Fibroblast of villous mesenchyme (primary cell): ENCODE data around the gene LHX3. TPM values are rescaled to one million over a fixed set of nuclear protein-coding genes. Genes with fewer than 3 reads are reported as not detected.

Source experiments
- DNase-seq: peaks from one replicate; pipeline ENCODE4 v3.0.0-alpha.2; 2010; ENCODE audit warnings: low read depth
- H3K4me3 ChIP-seq: 2 replicates; pipeline ENCODE4 v1.5.1; 2011; ENCODE audit warnings: low read depth, mild to moderate bottlenecking, low read length
- CTCF ChIP-seq: IDR thresholded peaks from 2 replicates; pipeline ENCODE4 v1.5.1; 2012; ENCODE audit warnings: low read depth, mild to moderate bottlenecking, low read length; ENCODE audit not compliant: insufficient read depth
- total RNA-seq: library from RNA; depleted of rRNA; stranded (reverse); fragments of >200 nt; gene quantifications from 2 replicates; pipeline ENCODE4 v1.2.3, GENCODE V29; 2012

LHX3 gene
- total RNA-seq, 1 donor, result not detected

- no peak for DNase-seq
- TF ChIP-seq CTCF, result no peak
- no peak overlapping the region for H3K4me3 ChIP-seq
These were observed 13.0 kb downstream of the LHX3 start for GRCh38 chr9:136191960-136192286.

- TF ChIP-seq CTCF, result no peak
- H3K4me3 ChIP-seq, result no peak overlapping the region
- no peak for DNase-seq
These were observed 13.6 kb downstream of the LHX3 start for GRCh38 chr9:136191099-136191959.

GRCh38 chr9:136190656-136191055, 14.3 kb downstream of the LHX3 start:
- no peak overlapping the region for H3K4me3 ChIP-seq
- no peak for DNase-seq
- TF ChIP-seq CTCF, result no peak

GRCh38 chr9:136190237-136190601, 14.7 kb downstream of the LHX3 start:
- no peak for TF ChIP-seq CTCF
- H3K4me3 ChIP-seq, result no peak overlapping the region
- no peak for DNase-seq

- TF ChIP-seq CTCF, result no peak
These were observed 15.3 kb downstream of the LHX3 start for GRCh38 chr9:136189394-136190236.

GRCh38 chr9:136187683-136188586, 17.0 kb downstream of the LHX3 start:
- no peak for TF ChIP-seq CTCF
- no peak for DNase-seq
- H3K4me3 ChIP-seq, result no peak overlapping the region

More at GRCh38 chr9:136189394-136190236, 15.3 kb downstream of the LHX3 start:
- H3K4me3 ChIP-seq, result no peak overlapping the region
- peak; percentile 2 for DNase-seq
